ENCODE data around the gene SLIT3. TPM values are rescaled to one million over a fixed set of nuclear protein-coding genes. Genes with fewer than 3 reads are reported as not detected.

SLIT3 gene
- total RNA-seq, 1 donor from 2014 or later = 5.0 TPM

GRCh38 chr5:169006842-169007790 lies 293.8 kb downstream of the SLIT3 start:
- no peak for DNase-seq (ENCODE audit: low read depth)
- Histone ChIP-seq H3K27me3 (ENCODE audit: control insufficient read depth, insufficient read depth, low read length) (no peaks in the 10 kb centered on the region), H3K4me3 (ENCODE audit: low read depth, low read length) (no peak overlapping the region), H3K36me3 (ENCODE audit: control insufficient read depth, insufficient read depth, low read length) (no peaks in the 10 kb centered on the region)
- no peak for TF ChIP-seq CTCF (IDR thresholded peaks at IDR 0.05; ENCODE audit: insufficient read depth, low read length, poor library complexity, severe bottlenecking)

- DNase-seq (ENCODE audit: low read depth) = no peak
- Histone ChIP-seq H3K36me3 (ENCODE audit: control insufficient read depth, insufficient read depth, low read length) (no peaks in the 10 kb centered on the region), H3K27me3 (ENCODE audit: control insufficient read depth, insufficient read depth, low read length) (no peaks in the 10 kb centered on the region), H3K4me3 (ENCODE audit: low read depth, low read length) (no peak overlapping the region)
- TF ChIP-seq CTCF (IDR thresholded peaks at IDR 0.05; ENCODE audit: insufficient read depth, low read length, poor library complexity, severe bottlenecking) = no peak
These were observed 296.4 kb downstream of the SLIT3 start for GRCh38 chr5:169004551-169004950.

GRCh38 chr5:169003721-169004541 lies 297.0 kb downstream of the SLIT3 start:
- peak; percentile 48 for TF ChIP-seq CTCF (IDR thresholded peaks at IDR 0.05; ENCODE audit: insufficient read depth, low read length, poor library complexity, severe bottlenecking)
- Histone ChIP-seq H3K27me3 (ENCODE audit: control insufficient read depth, insufficient read depth, low read length) (no peaks in the 10 kb centered on the region), H3K36me3 (ENCODE audit: control insufficient read depth, insufficient read depth, low read length) (no peaks in the 10 kb centered on the region), H3K4me3 (ENCODE audit: low read depth, low read length) (no peak overlapping the region)
- DNase-seq (ENCODE audit: low read depth) = no peak

GRCh38 chr5:169002953-169003555 lies 297.9 kb downstream of the SLIT3 start:
- no peak for DNase-seq (ENCODE audit: low read depth)
- no peak for TF ChIP-seq CTCF (IDR thresholded peaks at IDR 0.05; ENCODE audit: insufficient read depth, low read length, poor library complexity, severe bottlenecking)
- Histone ChIP-seq H3K36me3 (ENCODE audit: control insufficient read depth, insufficient read depth, low read length) (no peaks in the 10 kb centered on the region), H3K4me3 (ENCODE audit: low read depth, low read length) (no peak overlapping the region), H3K27me3 (ENCODE audit: control insufficient read depth, insufficient read depth, low read length) (no peaks in the 10 kb centered on the region)

- DNase-seq (ENCODE audit: low read depth) = no peak
- no peak overlapping the region for H3K4me3 ChIP-seq (ENCODE audit: low read depth, low read length)
- H3K36me3 ChIP-seq (ENCODE audit: control insufficient read depth, insufficient read depth, low read length) = no peaks in the 10 kb centered on the region
These were observed 299.5 kb downstream of the SLIT3 start for GRCh38 chr5:169001394-169001793.

More at GRCh38 chr5:169001394-169001793, 299.5 kb downstream of the SLIT3 start:
- TF ChIP-seq CTCF (IDR thresholded peaks at IDR 0.05; ENCODE audit: insufficient read depth, low read length, poor library complexity, severe bottlenecking) = no peak
- H3K27me3 ChIP-seq (ENCODE audit: control insufficient read depth, insufficient read depth, low read length) = no peaks in the 10 kb centered on the region
